GM21423 (cell line): ENCODE data around the gene ABCC8.

Experiments used
- ATAC-seq: cut with Tn5 transposase; IDR thresholded peaks from one replicate; pipeline ENCODE4 v1.9.1; 2021; ENCODE audit warnings: mild to moderate bottlenecking, moderate library complexity; ENCODE audit not compliant: unreplicated experiment

The ABCC8 gene

GRCh38 chr11:17473071-17473744, 3.4 kb downstream of the ABCC8 start:
- ATAC-seq = no peak

GRCh38 chr11:17472467-17472866, 4.2 kb downstream of the ABCC8 start:
- ATAC-seq = no peak

GRCh38 chr11:17471501-17471900, 5.1 kb downstream of the ABCC8 start:
- no peak for ATAC-seq

GRCh38 chr11:17469998-17470397, 6.6 kb downstream of the ABCC8 start:
- no peak for ATAC-seq

- ATAC-seq = no peak
Observed at GRCh38 chr11:17468122-17468521, 8.5 kb downstream of the ABCC8 start.

- no peak for ATAC-seq
Observed at GRCh38 chr11:17463546-17464174, 13.0 kb downstream of the ABCC8 start.

GRCh38 chr11:17462940-17463339, 13.7 kb downstream of the ABCC8 start:
- ATAC-seq = no peak

GRCh38 chr11:17460406-17460805, 16.2 kb downstream of the ABCC8 start:
- ATAC-seq = no peak

GRCh38 chr11:17459236-17459896, 17.3 kb downstream of the ABCC8 start:
- no peak for ATAC-seq

GRCh38 chr11:17458268-17458667, 18.4 kb downstream of the ABCC8 start:
- ATAC-seq = no peak

- ATAC-seq = no peak
Observed at GRCh38 chr11:17457396-17458173, 19.1 kb downstream of the ABCC8 start.

GRCh38 chr11:17452668-17453067, 24.0 kb downstream of the ABCC8 start:
- no peak for ATAC-seq

GRCh38 chr11:17449158-17449557, 27.5 kb downstream of the ABCC8 start:
- ATAC-seq = no peak

GRCh38 chr11:17446482-17446881, 30.2 kb downstream of the ABCC8 start:
- ATAC-seq = no peak

GRCh38 chr11:17445240-17445795, 31.3 kb downstream of the ABCC8 start:
- no peak for ATAC-seq

GRCh38 chr11:17443926-17444690, 32.5 kb downstream of the ABCC8 start:
- ATAC-seq = no peak

GRCh38 chr11:17443423-17443822, 33.2 kb downstream of the ABCC8 start:
- ATAC-seq = no peak

GRCh38 chr11:17443000-17443399, 33.6 kb downstream of the ABCC8 start:
- no peak for ATAC-seq

- no peak for ATAC-seq
Observed at GRCh38 chr11:17439316-17439782, 37.3 kb downstream of the ABCC8 start.

GRCh38 chr11:17437366-17437765, 39.3 kb downstream of the ABCC8 start:
- ATAC-seq = no peak
